Tibial nerve (tissue), 4 donors: Measurements from ENCODE around the gene PYROXD2. TPM values are rescaled to one million over a fixed set of nuclear protein-coding genes. Genes with fewer than 3 reads are reported as not detected.

Experiments used
- DNase-seq, 2 donors: peaks; one replicate each; pipeline ENCODE4 v3.0.0-alpha.2; 2019; ENCODE audit warnings: low spot score in 2 of 2
- H3K27ac ChIP-seq, 4 donors: fragments of 200-600 bp; sonication (generic) in 3 of 4; one replicate each; pipeline ENCODE4 v1.5.1; 2017 to 2019; ENCODE audit warnings: mild to moderate bottlenecking in 1 of 4
- H3K27me3 ChIP-seq, 2 donors: fragments of 200-600 bp; sonication (generic) in 1 of 2; one replicate each; pipeline versions ENCODE4 v1.5.1 to v1.6.0; 2017 to 2019
- H3K36me3 ChIP-seq, 3 donors: fragments of 200-600 bp; sonication (generic); one replicate each; pipeline ENCODE4 v1.5.1; 2018 to 2019
- H3K4me1 ChIP-seq, 4 donors: fragments of 200-600 bp; sonication (generic) in 3 of 4; one replicate each; pipeline ENCODE4 v1.5.1; 2017 to 2019
- H3K4me3 ChIP-seq, 4 donors: fragments of 200-600 bp; sonication (generic) in 3 of 4; one replicate each; pipeline ENCODE4 v1.5.1; 2017 to 2019; ENCODE audit warnings: mild to moderate bottlenecking in 1 of 4, moderate library complexity in 1 of 4
- H3K9me3 ChIP-seq, 4 donors: fragments of 200-600 bp; sonication (generic) in 3 of 4; one replicate each; pipeline ENCODE4 v1.5.1; 2017 to 2019
- EP300 ChIP-seq, 2 donors: sonication (generic); formaldehyde crosslinking; IDR thresholded peaks; one replicate each; pipeline ENCODE4 v1.6.1; 2017; ENCODE audit warnings: antibody characterized with exemption in 2 of 2, mild to moderate bottlenecking in 1 of 2
- POLR2A ChIP-seq, 2 donors: fragments of 450-650 bp; IDR thresholded peaks; one replicate each; pipeline ENCODE4 v1.6.1; 2017; ENCODE audit warnings: antibody characterized with exemption in 2 of 2, mild to moderate bottlenecking in 2 of 2, moderate library complexity in 2 of 2
- WGBS, 2 donors: methylation state at CpG; one replicate each; pipeline ENCODE4 v1.1.5; 2018; 5-methylcytosine and 5-hydroxymethylcytosine counted together
- total RNA-seq, 4 donors: library from RNA; depleted of rRNA; stranded (reverse); fragments of >200 nt; gene quantifications; one replicate each; pipeline ENCODE4 v1.1.0, GENCODE V29; 2016
- TF ChIP-seq, protein P1 (sequence below), 5 experiments: fragments of 200-600 bp in 3 of 5; fragments of 450-650 bp in 2 of 5; sonication (generic) in 3 of 5; IDR thresholded peaks; one replicate each; pipeline ENCODE4 v1.5.1; 2016 to 2019; ENCODE audit warnings: antibody characterized with exemption in 5 of 5, mild to moderate bottlenecking in 3 of 5, moderate library complexity in 2 of 5

PYROXD2 gene
- total RNA-seq, 4 donors from 2014 or later: 14.2 to 27.0 (median 20.8) TPM

DNA sequence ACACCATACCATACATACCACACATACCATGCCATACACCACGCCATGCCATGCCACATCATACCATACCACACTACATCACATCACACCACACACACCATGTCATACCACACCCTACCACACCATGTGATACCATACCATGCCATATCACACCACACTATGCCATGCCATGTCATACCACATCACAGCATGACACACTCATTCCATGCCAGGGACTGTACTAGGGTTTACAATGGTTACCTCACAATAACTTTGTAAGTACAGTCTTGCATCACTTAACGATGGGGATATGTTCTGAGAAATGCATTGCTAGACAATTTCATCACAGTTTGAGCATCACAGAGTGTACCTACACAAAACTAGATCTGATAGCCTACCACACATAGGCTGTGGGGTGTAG is 14.5 kb downstream of the PYROXD2 start:
- no peak for DNase-seq
- H3K27me3 ChIP-seq: no peaks in the 10 kb centered on the region
- no peak for TF ChIP-seq POLR2A (IDR thresholded peaks at IDR 0.05)
- TF ChIP-seq, protein P1, sequence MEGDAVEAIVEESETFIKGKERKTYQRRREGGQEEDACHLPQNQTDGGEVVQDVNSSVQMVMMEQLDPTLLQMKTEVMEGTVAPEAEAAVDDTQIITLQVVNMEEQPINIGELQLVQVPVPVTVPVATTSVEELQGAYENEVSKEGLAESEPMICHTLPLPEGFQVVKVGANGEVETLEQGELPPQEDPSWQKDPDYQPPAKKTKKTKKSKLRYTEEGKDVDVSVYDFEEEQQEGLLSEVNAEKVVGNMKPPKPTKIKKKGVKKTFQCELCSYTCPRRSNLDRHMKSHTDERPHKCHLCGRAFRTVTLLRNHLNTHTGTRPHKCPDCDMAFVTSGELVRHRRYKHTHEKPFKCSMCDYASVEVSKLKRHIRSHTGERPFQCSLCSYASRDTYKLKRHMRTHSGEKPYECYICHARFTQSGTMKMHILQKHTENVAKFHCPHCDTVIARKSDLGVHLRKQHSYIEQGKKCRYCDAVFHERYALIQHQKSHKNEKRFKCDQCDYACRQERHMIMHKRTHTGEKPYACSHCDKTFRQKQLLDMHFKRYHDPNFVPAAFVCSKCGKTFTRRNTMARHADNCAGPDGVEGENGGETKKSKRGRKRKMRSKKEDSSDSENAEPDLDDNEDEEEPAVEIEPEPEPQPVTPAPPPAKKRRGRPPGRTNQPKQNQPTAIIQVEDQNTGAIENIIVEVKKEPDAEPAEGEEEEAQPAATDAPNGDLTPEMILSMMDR (IDR thresholded peaks at IDR 0.05): no peak
- no peak for TF ChIP-seq EP300 (IDR thresholded peaks at IDR 0.05)
- peaks cover 0 to 70% (median 0%) of the 10 kb centered on the region in 3 donors for H3K36me3 ChIP-seq
- H3K4me1 ChIP-seq: peaks cover 0 to 22% (median 2%) of the 10 kb centered on the region in 4 donors
- WGBS, 2 donors: 94 to 100% methylated on average over 2 of the region's 2 CpGs
- no peaks in the 10 kb centered on the region for H3K9me3 ChIP-seq
- no peak overlapping the region for H3K27ac ChIP-seq
- H3K4me3 ChIP-seq: no peak overlapping the region

DNA sequence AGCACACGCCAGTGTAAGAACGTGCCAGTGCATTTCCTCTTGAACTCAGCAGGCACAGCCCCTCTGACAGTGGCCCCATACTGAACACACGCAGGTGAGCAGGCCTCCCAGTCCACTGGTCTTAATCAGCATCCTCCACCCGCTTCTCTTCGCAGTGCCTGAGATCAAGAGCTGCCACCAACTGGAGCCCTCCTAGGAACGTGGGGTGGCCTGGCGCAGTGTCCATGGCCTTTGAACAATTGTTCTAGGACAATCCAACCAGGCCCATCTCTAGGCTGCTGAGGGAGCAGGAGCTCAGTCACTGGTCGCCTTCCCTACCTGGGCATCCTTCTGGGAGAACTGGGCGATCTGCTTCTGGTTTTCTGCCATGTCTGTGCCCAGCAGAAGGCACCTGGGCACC is 15.2 kb downstream of the PYROXD2 start:
- no peak overlapping the region for H3K4me3 ChIP-seq
- H3K27me3 ChIP-seq: no peaks in the 10 kb centered on the region
- peaks cover 0 to 16% (median 2%) of the 10 kb centered on the region in 4 donors for H3K4me1 ChIP-seq
- TF ChIP-seq EP300 (IDR thresholded peaks at IDR 0.05) (no peak), POLR2A (IDR thresholded peaks at IDR 0.05) (no peak)
- TF ChIP-seq, protein P1 (IDR thresholded peaks at IDR 0.05): no peak
- peaks cover 0 to 74% (median 0%) of the 10 kb centered on the region in 3 donors for H3K36me3 ChIP-seq
- H3K9me3 ChIP-seq: no peaks in the 10 kb centered on the region
- no peak for DNase-seq
- 95% methylated on average over 8 to 9 of the region's 9 CpGs for WGBS, 2 donors
- H3K27ac ChIP-seq: no peak overlapping the region

DNA sequence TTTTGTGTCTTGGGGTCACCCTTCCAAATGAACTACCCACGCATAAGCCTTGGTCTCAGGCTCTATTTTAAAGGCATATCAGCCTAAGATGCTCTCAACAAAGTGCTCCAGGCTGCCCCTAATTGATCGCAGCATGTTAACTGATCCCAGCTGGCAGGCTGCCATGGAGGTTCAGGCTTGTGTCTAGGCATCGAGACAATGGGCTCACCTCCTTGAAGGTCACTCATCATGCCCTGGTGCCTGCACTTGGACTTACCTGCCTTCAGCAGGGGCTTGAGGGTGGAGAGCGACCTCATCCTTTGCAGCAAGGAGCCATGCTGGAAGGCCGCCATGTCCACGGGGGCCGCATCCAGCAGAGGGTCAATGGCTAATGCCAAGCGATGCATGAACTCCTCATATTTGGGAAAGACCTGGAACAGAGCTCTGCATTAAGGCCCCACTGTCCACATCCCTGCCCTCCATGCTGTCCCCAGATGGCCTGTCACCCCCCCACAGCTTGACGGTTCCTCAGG is 17.8 kb downstream of the PYROXD2 start:
- no peaks in the 10 kb centered on the region for H3K9me3 ChIP-seq
- peaks cover 0 to 14% (median 0%) of the 10 kb centered on the region in 4 donors for H3K4me1 ChIP-seq
- no peaks in the 10 kb centered on the region for H3K27me3 ChIP-seq
- H3K36me3 ChIP-seq: peaks cover 0 to 85% (median 0%) of the 10 kb centered on the region in 3 donors
- H3K27ac ChIP-seq: no peak overlapping the region
- DNase-seq: no peak
- TF ChIP-seq EP300 (IDR thresholded peaks at IDR 0.05) (no peak), POLR2A (IDR thresholded peaks at IDR 0.05) (no peak)
- TF ChIP-seq, protein P1 (IDR thresholded peaks at IDR 0.05): no peak
- H3K4me3 ChIP-seq: no peak overlapping the region
- 92 to 100% methylated on average over 4 to 9 of the region's 9 CpGs for WGBS, 2 donors

DNA sequence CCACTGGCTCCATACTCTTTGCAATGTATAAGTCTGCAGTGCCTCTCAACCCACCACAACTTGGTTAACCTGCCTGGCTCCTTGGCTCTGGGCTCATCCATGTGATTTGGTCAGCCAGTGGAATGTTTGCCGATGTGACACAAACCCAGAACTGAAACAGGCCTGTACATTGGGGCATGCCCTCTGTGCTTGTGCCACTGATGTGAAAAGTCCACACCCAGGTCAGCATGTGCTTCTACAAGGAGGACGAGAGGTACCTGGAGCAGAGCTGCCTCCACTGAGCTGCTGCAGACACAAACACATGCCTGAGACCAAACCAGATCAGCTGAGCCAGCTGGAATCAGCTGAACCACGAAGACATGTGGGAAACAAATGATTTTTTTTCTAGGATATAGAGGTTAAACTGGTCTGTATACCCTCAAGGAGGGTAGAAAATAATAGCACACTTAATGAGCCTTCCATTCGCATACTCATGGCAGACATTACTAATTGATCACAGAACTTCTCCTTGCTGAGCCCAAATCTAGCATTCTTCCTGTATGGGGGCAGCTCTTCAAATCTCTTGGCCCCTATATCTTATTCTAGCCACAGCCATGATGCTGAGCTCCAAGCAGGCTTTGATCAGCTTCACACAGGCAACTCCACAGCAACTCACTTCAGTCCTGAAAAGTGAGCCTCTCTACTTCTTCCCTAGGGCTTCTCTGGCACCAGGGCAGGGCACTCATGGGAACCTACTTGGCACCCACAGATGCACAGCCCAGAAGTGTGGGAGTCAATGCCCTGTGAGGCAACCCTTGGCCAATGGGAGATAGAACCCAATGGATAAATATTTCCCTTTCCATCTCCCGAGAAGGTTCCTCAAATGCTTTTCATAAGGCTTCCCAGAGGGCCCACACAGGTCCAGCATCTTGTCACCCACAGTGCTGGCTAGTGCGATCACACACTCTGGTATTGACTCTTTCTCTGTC is 18.6 kb downstream of the PYROXD2 start:
- no peak for DNase-seq

More for the DNA sequence above, 18.6 kb downstream of the PYROXD2 start:
- Histone ChIP-seq H3K4me1 (peaks cover 0 to 21% (median 0%) of the 10 kb centered on the region in 4 donors), H3K4me3 (no peak overlapping the region), H3K9me3 (no peaks in the 10 kb centered on the region), H3K27me3 (no peaks in the 10 kb centered on the region), H3K36me3 (peaks cover 0 to 87% (median 0%) of the 10 kb centered on the region in 3 donors), H3K27ac (no peak overlapping the region)
- TF ChIP-seq POLR2A (IDR thresholded peaks at IDR 0.05) (no peak), EP300 (IDR thresholded peaks at IDR 0.05) (no peak)
- TF ChIP-seq, protein P1 (IDR thresholded peaks at IDR 0.05): no peak
- 94 to 95% methylated on average over 6 of the region's 6 CpGs for WGBS, 2 donors
